Lower lobe of right lung (tissue), 2 donors: Measurements from ENCODE around the gene EVI5. TPM values are rescaled to one million over a fixed set of nuclear protein-coding genes. Genes with fewer than 3 reads are reported as not detected.

Source experiments
- ATAC-seq, 2 donors: fragments of 200-7000 bp; cut with Tn5 transposase; one replicate each; pipeline ENCODE4 v1.9.1; 2020 to 2022; ENCODE audit warnings: mild to moderate bottlenecking in 2 of 2, moderate library complexity in 2 of 2
- DNase-seq: peaks from one replicate; pipeline ENCODE4 v3.0.0-alpha.2; 2020
- H3K27ac ChIP-seq: fragments of 200-600 bp; one replicate; pipeline ENCODE4 v1.8.0; 2022
- H3K27me3 ChIP-seq: fragments of 200-600 bp; one replicate; pipeline ENCODE4 v1.8.0; 2022; ENCODE audit warnings: low read depth
- H3K36me3 ChIP-seq: fragments of 200-600 bp; one replicate; pipeline ENCODE4 v1.8.0; 2022; ENCODE audit warnings: mild to moderate bottlenecking
- H3K4me1 ChIP-seq: fragments of 200-600 bp; one replicate; pipeline ENCODE4 v1.8.0; 2022
- H3K4me3 ChIP-seq: fragments of 200-600 bp; one replicate; pipeline ENCODE4 v1.8.0; 2022; ENCODE audit warnings: mild to moderate bottlenecking
- H3K9me3 ChIP-seq: fragments of 200-600 bp; one replicate; pipeline ENCODE4 v1.8.0; 2022
- CTCF ChIP-seq: fragments of 200-600 bp; IDR thresholded peaks from one replicate; pipeline ENCODE4 v1.8.0; 2022; ENCODE audit warnings: antibody characterized with exemption, mild to moderate bottlenecking
- intact Hi-C: fragments of 100-400 bp; cut with DNase I; formaldehyde crosslinking; loops from one replicate; pipeline ENCODE4 v1.11.0; 2022
- total RNA-seq: library from RNA; stranded (reverse); fragmentation: NEBNext Ultra II Directional; extraction: Animal tissue kit (Norgen Biotek cat#: 25700); gene quantifications from one replicate; pipeline ENCODE4 v1.2.1, GENCODE V29; 2021
- donor health status: DM: no; HTN: yes; CAD: no; lungs with severe emphysema.

EVI5 gene
- total RNA-seq, 1 donor from 2014 or later: 48.5 TPM

- no peaks in the 10 kb centered on the region for H3K27me3 ChIP-seq
- DNase-seq (no peak), ATAC-seq (peak in 1 of 2 donors; percentile 54)
- H3K4me3 ChIP-seq: no peak overlapping the region
- no peaks in the 10 kb centered on the region for H3K4me1 ChIP-seq
- no peak for TF ChIP-seq CTCF
- no peaks in the 10 kb centered on the region for H3K36me3 ChIP-seq
- H3K27ac ChIP-seq: no peak overlapping the region
- intact Hi-C loops: no loop called here
- no peaks in the 10 kb centered on the region for H3K9me3 ChIP-seq
Measured at GRCh38 chr1:92768915-92769314, 16.0 kb downstream of the EVI5 start.

GRCh38 chr1:92768296-92768695 is 16.6 kb downstream of the EVI5 start:
- no peak overlapping the region for H3K4me3 ChIP-seq
- no peak for DNase-seq
- H3K4me1 ChIP-seq: no peaks in the 10 kb centered on the region
- H3K9me3 ChIP-seq: no peaks in the 10 kb centered on the region
- no peaks in the 10 kb centered on the region for H3K36me3 ChIP-seq
- intact Hi-C loops: no loop called here
- ATAC-seq: no peak
- no peak for TF ChIP-seq CTCF
- H3K27ac ChIP-seq: no peak overlapping the region
- H3K27me3 ChIP-seq: no peaks in the 10 kb centered on the region

GRCh38 chr1:92764116-92764515 is 20.8 kb downstream of the EVI5 start:
- intact Hi-C loops: no loop called here
- Histone ChIP-seq H3K36me3 (no peaks in the 10 kb centered on the region), H3K4me1 (no peaks in the 10 kb centered on the region), H3K9me3 (no peaks in the 10 kb centered on the region), H3K4me3 (no peak overlapping the region), H3K27me3 (no peaks in the 10 kb centered on the region), H3K27ac (no peak overlapping the region)
- DNase-seq: no peak
- TF ChIP-seq CTCF: no peak
- no peak for ATAC-seq

GRCh38 chr1:92762355-92762754 is 22.6 kb downstream of the EVI5 start:
- no peak for TF ChIP-seq CTCF
- no peaks in the 10 kb centered on the region for H3K27me3 ChIP-seq
- no peaks in the 10 kb centered on the region for H3K9me3 ChIP-seq
- H3K4me3 ChIP-seq: no peak overlapping the region
- DNase-seq (no peak), ATAC-seq (no peak)
- H3K36me3 ChIP-seq: no peaks in the 10 kb centered on the region
- no peak overlapping the region for H3K27ac ChIP-seq
- H3K4me1 ChIP-seq: no peaks in the 10 kb centered on the region
- intact Hi-C loops: no loop called here

- intact Hi-C loops: no loop called here
- Histone ChIP-seq H3K27me3 (no peaks in the 10 kb centered on the region), H3K36me3 (no peaks in the 10 kb centered on the region), H3K4me3 (no peak overlapping the region), H3K27ac (no peak overlapping the region), H3K9me3 (no peaks in the 10 kb centered on the region), H3K4me1 (no peaks in the 10 kb centered on the region)
- ATAC-seq (no peak), DNase-seq (no peak)
- TF ChIP-seq CTCF: no peak
Measured at GRCh38 chr1:92759361-92759760, 25.5 kb downstream of the EVI5 start.

- no peaks in the 10 kb centered on the region for H3K9me3 ChIP-seq
- DNase-seq (no peak), ATAC-seq (peak; percentile 67 to 80)
- H3K36me3 ChIP-seq: no peaks in the 10 kb centered on the region
- no peaks in the 10 kb centered on the region for H3K27me3 ChIP-seq
- no peaks in the 10 kb centered on the region for H3K4me1 ChIP-seq
- H3K4me3 ChIP-seq: no peak overlapping the region
- TF ChIP-seq CTCF: no peak
- peak overlapping the region; percentile 64 for H3K27ac ChIP-seq
- intact Hi-C loops: no loop called here
Measured at GRCh38 chr1:92756537-92756936, 28.4 kb downstream of the EVI5 start.
